ACC112 (cell line): ENCODE results near the gene UBE3B.

Experiments
- H2AFZ ChIP-seq: fragments of 200-600 bp; sonication (generic); one replicate; pipeline ENCODE4 v1.6.0; 2017; ENCODE audit warnings: antibody characterized with exemption, low read length; ENCODE audit not compliant: unreplicated experiment
- H3K27ac ChIP-seq: fragments of 200-600 bp; sonication (generic); 2 replicates; pipeline ENCODE4 v1.5.1; 2014; ENCODE audit warnings: low read depth, mild to moderate bottlenecking, antibody characterized with exemption, low read length, moderate library complexity
- H3K27me3 ChIP-seq: fragments of 200-600 bp; sonication (generic); 2 replicates; pipeline ENCODE4 v1.6.1; 2014; ENCODE audit warnings: mild to moderate bottlenecking, antibody characterized with exemption, low read length, moderate library complexity, mixed read lengths; ENCODE audit not compliant: insufficient read depth
- H3K36me3 ChIP-seq: fragments of 200-600 bp; sonication (generic); 2 replicates; pipeline ENCODE4 v1.6.1; 2016; ENCODE audit warnings: mild to moderate bottlenecking, antibody characterized with exemption, low read length, moderate library complexity, mixed read lengths; ENCODE audit not compliant: insufficient read depth
- H3K4me1 ChIP-seq: fragments of 200-600 bp; sonication (generic); one replicate; pipeline ENCODE4 v1.6.1; 2016; ENCODE audit warnings: low read length, mixed read lengths; ENCODE audit not compliant: insufficient read depth, unreplicated experiment, control insufficient read depth
- H3K4me3 ChIP-seq: fragments of 200-600 bp; sonication (generic); 2 replicates; pipeline ENCODE4 v1.5.1; 2014; ENCODE audit warnings: mild to moderate bottlenecking, low read depth, low read length
- H3K79me2 ChIP-seq: fragments of 200-600 bp; sonication (generic); one replicate; pipeline ENCODE4 v1.6.0; 2016; ENCODE audit warnings: low read length; ENCODE audit not compliant: control insufficient read depth, unreplicated experiment, insufficient read depth

The UBE3B gene

GRCh38 chr12:109529691-109530640 lies 52.5 kb downstream of the UBE3B start:
- no peak overlapping the region for H2AFZ ChIP-seq
- no peaks in the 10 kb centered on the region for H3K4me1 ChIP-seq
- H3K27ac ChIP-seq: no peak overlapping the region
- no peaks in the 10 kb centered on the region for H3K27me3 ChIP-seq
- no peak overlapping the region for H3K4me3 ChIP-seq
- no peaks in the 10 kb centered on the region for H3K79me2 ChIP-seq
- 0 out of 2 replicates have a peak, but pooled peaks cover 5% of the 10 kb centered on the region for H3K36me3 ChIP-seq

DNA sequence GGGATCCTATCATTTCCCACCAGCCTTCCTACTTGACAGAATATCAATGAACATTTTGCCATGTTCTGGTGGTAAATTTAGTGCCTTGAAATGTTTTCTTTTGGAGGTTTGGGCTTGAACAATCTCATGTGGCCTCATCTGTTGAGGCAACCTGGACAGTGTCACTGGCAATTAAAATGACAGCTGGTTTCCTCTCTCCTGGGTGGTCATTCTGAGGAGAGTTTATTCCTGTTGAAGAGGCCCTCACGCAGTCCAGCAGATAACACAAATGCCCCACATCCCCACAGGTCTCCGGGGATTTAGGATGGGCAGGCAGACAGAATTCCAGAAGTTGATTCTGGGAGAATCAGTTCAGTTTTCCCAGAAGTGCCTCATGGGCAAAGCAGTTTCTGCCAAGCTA lies 54.0 kb downstream of the UBE3B start:
- Histone ChIP-seq H3K4me1 (no peaks in the 10 kb centered on the region), H3K79me2 (no peaks in the 10 kb centered on the region), H2AFZ (no peak overlapping the region), H3K36me3 (no peaks in the 10 kb centered on the region), H3K27ac (no peak overlapping the region), H3K27me3 (no peaks in the 10 kb centered on the region), H3K4me3 (no peak overlapping the region)

- no peak overlapping the region for H3K4me3 ChIP-seq
- H3K36me3 ChIP-seq: no peaks in the 10 kb centered on the region
- H3K27ac ChIP-seq: no peak overlapping the region
- no peaks in the 10 kb centered on the region for H3K79me2 ChIP-seq
- no peak overlapping the region for H2AFZ ChIP-seq
- no peaks in the 10 kb centered on the region for H3K27me3 ChIP-seq
- H3K4me1 ChIP-seq: no peaks in the 10 kb centered on the region
These were observed 55.5 kb downstream of the UBE3B start for GRCh38 chr12:109532721-109533486.

- Histone ChIP-seq H3K27me3 (no peaks in the 10 kb centered on the region), H2AFZ (no peak overlapping the region), H3K36me3 (no peaks in the 10 kb centered on the region), H3K27ac (no peak overlapping the region), H3K4me3 (no peak overlapping the region), H3K4me1 (peaks cover 4% of the 10 kb centered on the region), H3K79me2 (no peaks in the 10 kb centered on the region)
These were observed 56.0 kb downstream of the UBE3B start for GRCh38 chr12:109533487-109533740.

DNA sequence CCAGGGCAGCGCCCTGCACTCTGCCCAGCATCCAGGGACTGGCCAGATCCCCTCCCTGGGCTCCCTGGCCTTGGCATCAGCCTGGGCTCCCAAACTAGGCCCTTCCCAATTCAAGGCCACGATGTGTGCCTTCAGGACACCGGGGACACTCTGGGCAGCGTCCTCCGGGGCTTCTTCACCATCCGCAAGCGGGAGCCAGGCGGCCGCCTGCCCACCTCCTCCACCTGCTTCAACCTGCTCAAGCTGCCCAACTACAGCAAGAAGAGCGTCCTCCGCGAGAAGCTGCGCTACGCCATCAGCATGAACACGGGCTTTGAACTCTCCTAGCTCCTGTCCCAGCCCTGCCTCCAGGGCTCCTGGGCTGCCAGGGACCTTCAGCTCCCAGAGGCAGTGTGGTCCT lies 57.0 kb downstream of the UBE3B start:
- no peaks in the 10 kb centered on the region for H3K79me2 ChIP-seq
- no peak overlapping the region for H2AFZ ChIP-seq
- H3K27ac ChIP-seq: no peak overlapping the region
- no peaks in the 10 kb centered on the region for H3K36me3 ChIP-seq
- peaks cover 15% of the 10 kb centered on the region for H3K4me1 ChIP-seq
- no peaks in the 10 kb centered on the region for H3K27me3 ChIP-seq
- H3K4me3 ChIP-seq: no peak overlapping the region

GRCh38 chr12:109535231-109535862 lies 57.9 kb downstream of the UBE3B start:
- Histone ChIP-seq H3K4me3 (no peak overlapping the region), H3K4me1 (peaks cover 22% of the 10 kb centered on the region), H3K27ac (no peak overlapping the region), H2AFZ (no peak overlapping the region), H3K36me3 (no peaks in the 10 kb centered on the region), H3K27me3 (no peaks in the 10 kb centered on the region), H3K79me2 (no peaks in the 10 kb centered on the region)

- H3K4me3 ChIP-seq: no peak overlapping the region
- H3K4me1 ChIP-seq: peaks cover 22% of the 10 kb centered on the region
- H3K36me3 ChIP-seq: no peaks in the 10 kb centered on the region
- H3K27me3 ChIP-seq: no peaks in the 10 kb centered on the region
- H3K27ac ChIP-seq: no peak overlapping the region
- no peak overlapping the region for H2AFZ ChIP-seq
- no peaks in the 10 kb centered on the region for H3K79me2 ChIP-seq
These were observed 58.4 kb downstream of the UBE3B start for GRCh38 chr12:109535863-109536250.

GRCh38 chr12:109537136-109537535 lies 59.7 kb downstream of the UBE3B start:
- no peak overlapping the region for H2AFZ ChIP-seq
- H3K27me3 ChIP-seq: no peaks in the 10 kb centered on the region
- H3K4me1 ChIP-seq: peaks cover 22% of the 10 kb centered on the region
- H3K79me2 ChIP-seq: no peaks in the 10 kb centered on the region
- H3K27ac ChIP-seq: no peak overlapping the region
- H3K4me3 ChIP-seq: no peak overlapping the region
- H3K36me3 ChIP-seq: no peaks in the 10 kb centered on the region

- Histone ChIP-seq H3K27me3 (no peaks in the 10 kb centered on the region), H2AFZ (no peak overlapping the region), H3K4me3 (no peak overlapping the region), H3K4me1 (peaks cover 22% of the 10 kb centered on the region), H3K27ac (no peak overlapping the region), H3K36me3 (no peaks in the 10 kb centered on the region), H3K79me2 (no peaks in the 10 kb centered on the region)
These were observed 60.9 kb downstream of the UBE3B start for GRCh38 chr12:109538191-109538863.

DNA sequence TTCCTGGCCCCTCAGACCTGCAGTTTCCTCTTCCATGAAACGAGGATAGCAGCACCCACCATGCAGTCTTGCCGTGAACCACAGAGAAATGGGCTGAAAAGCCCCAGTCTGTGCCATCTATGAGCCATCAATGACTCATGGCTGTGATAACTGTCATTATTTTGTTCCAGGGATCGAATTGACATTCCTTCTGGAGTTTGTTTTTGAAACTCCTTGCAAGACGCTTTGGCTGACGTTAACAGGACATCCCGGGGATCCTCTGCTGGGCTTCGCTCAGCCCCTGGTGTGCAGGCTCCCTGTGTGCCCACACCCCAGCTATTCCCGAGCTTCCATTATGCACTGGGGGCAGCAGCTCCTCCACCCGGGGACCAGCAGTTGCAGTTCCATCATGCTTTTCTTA lies 62.1 kb downstream of the UBE3B start:
- Histone ChIP-seq H2AFZ (no peak overlapping the region), H3K4me1 (peaks cover 24% of the 10 kb centered on the region), H3K4me3 (no peak overlapping the region), H3K27me3 (no peaks in the 10 kb centered on the region), H3K36me3 (no peaks in the 10 kb centered on the region), H3K79me2 (no peaks in the 10 kb centered on the region), H3K27ac (peak overlapping the region; percentile 17)
